IMR-90 (cell line): Measurements from ENCODE around the gene BCAP31. TPM values are rescaled to one million over a fixed set of nuclear protein-coding genes. Genes with fewer than 3 reads are reported as not detected.

Experiments
- ATAC-seq: fragments of 200-7000 bp; cut with Tn5 transposase; 2 replicates; pipeline ENCODE4 v1.9.1; 2020; ENCODE audit warnings: low read depth, mild to moderate bottlenecking, moderate library complexity
- BruUV-seq: library from RNA; stranded (reverse); fragments of 400-500 nt; replicated peaks from 2 replicates; lab custom pipeline; 2021; lab: Mats Ljungman, UMichigan
- CTCF ChIA-PET: fragments of 300-600 bp; formaldehyde crosslinking; extraction: SDS; loops from one replicate; lab custom pipeline; 2021; ENCODE audit warnings: antibody characterized with exemption; lab: Yijun Ruan, JAX
- POLR2A ChIA-PET: fragments of 300-600 bp; sonication (Branson Sonifier 250); formaldehyde crosslinking; loops from one replicate; lab custom pipeline; 2022; ENCODE audit warnings: antibody characterized with exemption; ENCODE audit not compliant: unreplicated experiment; lab: Charles Lee
- DNase-seq: peaks from one replicate; pipeline ENCODE4 v3.0.0; 2013
- H2AFZ ChIP-seq: replicated peaks from 2 replicates; pipeline ENCODE3; 2013; ENCODE audit warnings: low read length, mild to moderate bottlenecking; ENCODE audit not compliant: poor library complexity
- H2AK5ac ChIP-seq: 2 replicates; pipeline ENCODE4 v1.6.1; 2013; ENCODE audit warnings: low read depth, low read length, inconsistent platforms
- H2AK9ac ChIP-seq: replicated peaks from 2 replicates; pipeline ENCODE3; 2013; ENCODE audit warnings: mild to moderate bottlenecking, low read depth, low read length, moderate library complexity; ENCODE audit not compliant: poor library complexity
- H2BK120ac ChIP-seq: 2 replicates; pipeline ENCODE4 v1.6.1; 2013; ENCODE audit warnings: low read depth, low read length, inconsistent platforms
- H2BK15ac ChIP-seq: 3 replicates; pipeline ENCODE4 v1.6.1; 2013; ENCODE audit warnings: low read depth, low read length, inconsistent platforms
- H2BK20ac ChIP-seq: 2 replicates; pipeline ENCODE4 v1.6.1; 2013; ENCODE audit warnings: low read depth, mild to moderate bottlenecking, inconsistent platforms, low read length, moderate library complexity
- H2BK5ac ChIP-seq: 2 replicates; pipeline ENCODE4 v1.6.1; 2013; ENCODE audit warnings: mild to moderate bottlenecking, low read depth, low read length, inconsistent platforms; ENCODE audit not compliant: poor library complexity, severe bottlenecking
- H3K14ac ChIP-seq: replicated peaks from 2 replicates; pipeline ENCODE4 v1.6.1; 2013; ENCODE audit warnings: low read depth, low read length, inconsistent platforms
- H3K18ac ChIP-seq: 2 replicates; pipeline ENCODE4 v1.6.1; 2013; ENCODE audit warnings: low read depth, low read length, control low read depth
- H3K23ac ChIP-seq: 2 replicates; pipeline ENCODE4 v1.6.1; 2013; ENCODE audit warnings: low read depth, low read length, inconsistent platforms
- H3K27ac ChIP-seq: 2 replicates; pipeline ENCODE4 v1.5.1; 2013; ENCODE audit warnings: mild to moderate bottlenecking, control low read depth, low read length; ENCODE audit not compliant: insufficient read depth
- H3K27me3 ChIP-seq: 2 replicates; pipeline ENCODE4 v1.6.1; 2013; ENCODE audit warnings: low read length; ENCODE audit not compliant: control insufficient read depth, insufficient read depth
- H3K36me3 ChIP-seq: 2 replicates; pipeline ENCODE4 v1.6.1; 2013; ENCODE audit warnings: low read length, mixed read lengths; ENCODE audit not compliant: control insufficient read depth, insufficient read depth
- H3K4ac ChIP-seq: 2 replicates; pipeline ENCODE4 v1.6.1; 2013; ENCODE audit warnings: low read depth, low read length, inconsistent platforms
- H3K4me1 ChIP-seq: 2 replicates; pipeline ENCODE4 v1.6.1; 2013; ENCODE audit warnings: low read length, mixed read lengths; ENCODE audit not compliant: control insufficient read depth, insufficient read depth
- H3K4me2 ChIP-seq: 2 replicates; pipeline ENCODE4 v1.6.1; 2013; ENCODE audit warnings: low read depth, mild to moderate bottlenecking, control low read depth, low read length, moderate library complexity
- H3K4me3 ChIP-seq: 2 replicates; pipeline ENCODE4 v1.5.1; 2013; ENCODE audit warnings: low read depth, mild to moderate bottlenecking, control low read depth, low read length, moderate library complexity; ENCODE audit not compliant: insufficient read depth
- H3K56ac ChIP-seq: 2 replicates; pipeline ENCODE4 v1.6.1; 2013; ENCODE audit warnings: low read length, inconsistent platforms; ENCODE audit not compliant: insufficient read depth; ENCODE audit errors: extremely low read depth
- H3K79me1 ChIP-seq, 2 experiments: 2 replicates each; pipeline ENCODE4 v1.6.1; 2013; ENCODE audit warnings: low read length in 2 of 2, inconsistent platforms in 1 of 2, low read depth in 1 of 2
- H3K9ac ChIP-seq: 2 replicates; pipeline ENCODE4 v1.6.1; 2013; ENCODE audit warnings: low read depth, low read length, control low read depth
- H3K9me1 ChIP-seq: 2 replicates; pipeline ENCODE4 v1.6.1; 2013; ENCODE audit warnings: low read length, inconsistent platforms; ENCODE audit not compliant: insufficient read depth
- H3K9me3 ChIP-seq: 2 replicates; pipeline ENCODE4 v1.6.1; 2013; ENCODE audit warnings: low read length; ENCODE audit not compliant: control insufficient read depth, insufficient read depth
- H4K20me1 ChIP-seq: 2 replicates; pipeline ENCODE4 v1.6.1; 2013; ENCODE audit warnings: low read length, inconsistent platforms; ENCODE audit not compliant: insufficient read depth
- H4K5ac ChIP-seq: 2 replicates; pipeline ENCODE4 v1.6.1; 2013; ENCODE audit warnings: mild to moderate bottlenecking, low read depth, low read length, control low read depth
- H4K8ac ChIP-seq, 2 experiments: 2 replicates each; pipeline ENCODE4 v1.6.1; 2013; ENCODE audit warnings: low read depth in 2 of 2, low read length in 2 of 2, control low read depth in 1 of 2, inconsistent platforms in 1 of 2
- H4K91ac ChIP-seq: 2 replicates; pipeline ENCODE4 v1.6.1; 2013; ENCODE audit warnings: low read depth, low read length, inconsistent platforms; ENCODE audit not compliant: insufficient read depth
- BHLHE40 ChIP-seq: fragments of 150-350 bp; IDR thresholded peaks from 2 replicates; pipeline ENCODE4 v1.6.1; 2016; ENCODE audit warnings: mild to moderate bottlenecking, low read depth, low read length
- CEBPB ChIP-seq: IDR thresholded peaks from 2 replicates; pipeline ENCODE4 v1.6.1; 2012; ENCODE audit warnings: low read depth, low read length, improper control_type of control experiment
- CHD1 ChIP-seq: IDR thresholded peaks from 2 replicates; pipeline ENCODE4 v1.6.1; 2012; ENCODE audit warnings: low read depth, low read length, improper control_type of control experiment
- MAFK ChIP-seq: IDR thresholded peaks from 2 replicates; pipeline ENCODE4 v1.6.1; 2012; ENCODE audit warnings: low read depth, low read length, improper control_type of control experiment
- MAZ ChIP-seq: IDR thresholded peaks from 2 replicates; pipeline ENCODE4 v1.6.1; 2012; ENCODE audit warnings: low read depth, mild to moderate bottlenecking, low read length, improper control_type of control experiment, moderate library complexity, borderline replicate concordance
- MXI1 ChIP-seq: IDR thresholded peaks from 2 replicates; pipeline ENCODE4 v1.6.1; 2012; ENCODE audit warnings: low read depth, mild to moderate bottlenecking, low read length, moderate library complexity, borderline replicate concordance
- RFX5 ChIP-seq: IDR thresholded peaks from 2 replicates; pipeline ENCODE4 v1.8.0; 2012; ENCODE audit warnings: low read depth, mild to moderate bottlenecking, low read length, moderate library complexity
- SMC3 ChIP-seq: fragments of 150-350 bp; IDR thresholded peaks from 2 replicates; pipeline ENCODE4 v1.6.1; 2016; ENCODE audit warnings: low read depth, mild to moderate bottlenecking, antibody characterized with exemption, low read length, moderate library complexity
- WGBS, 2 experiments: methylation state at CpG; one replicate each; pipeline versions ENCODE4 v1.1.5 to v1.1.7; 2013; ENCODE audit warnings: missing lambda C conversion rate in 2 of 2; ENCODE audit not compliant: insufficient read length in 1 of 2; ENCODE audit errors: extremely low coverage in 2 of 2; 5-methylcytosine and 5-hydroxymethylcytosine counted together
- dilution Hi-C: fragments of 300-500 bp; cut with HindIII; formaldehyde crosslinking; loops from one replicate; pipeline ENCODE4 v1.14.3; 2018; ENCODE audit warnings: low sequenced_read_pairs; ENCODE audit not compliant: unreplicated experiment
- in situ Hi-C: fragments of 300-500 bp; cut with MboI; formaldehyde crosslinking; loops from 3 replicates; pipeline ENCODE4 v1.14.3; 2019; ENCODE audit warnings: low sequenced_read_pairs, inconsistent platforms, mixed read lengths
- intact Hi-C: fragments of 100-400 bp; cut with micrococcal nuclease; formaldehyde crosslinking; loops from 2 replicates; pipeline ENCODE4 v1.10.0; 2022
- polyA plus RNA-seq, 3 experiments: library from polyadenylated mRNA; depleted of rRNA; stranded (reverse); fragments of >200 nt; gene quantifications; 2 replicates each; pipeline ENCODE4 v1.2.3, GENCODE V29; 2012; ENCODE audit warnings: low replicate concordance in 1 of 3
- total RNA-seq: library from RNA; depleted of rRNA; stranded (reverse); fragments of >200 nt; gene quantifications from 2 replicates; pipeline ENCODE4 v1.2.3, GENCODE V29; 2012
- TF ChIP-seq, protein P1 (sequence below): fragments of 150-350 bp; IDR thresholded peaks from 2 replicates; pipeline ENCODE4 v1.6.1; 2016; ENCODE audit warnings: low read depth, mild to moderate bottlenecking, low read length, moderate library complexity, borderline replicate concordance
- TF ChIP-seq, protein P2 (sequence below): conservative IDR thresholded peaks from 2 replicates; pipeline ENCODE4 v1.5.1; 2012; ENCODE audit warnings: mild to moderate bottlenecking, low read depth, low read length, improper control_type of control experiment
- TF ChIP-seq, protein P3 (sequence below): fragments of 150-350 bp; IDR thresholded peaks from 2 replicates; pipeline ENCODE4 v1.6.1; 2017; ENCODE audit warnings: mild to moderate bottlenecking, antibody characterized with exemption, low read length, low read depth

The BCAP31 gene
- total and polyA plus RNA-seq, 2 of the 4 experiments (the other 2 are of a cell fraction) = 125 to 244 TPM

DNA sequence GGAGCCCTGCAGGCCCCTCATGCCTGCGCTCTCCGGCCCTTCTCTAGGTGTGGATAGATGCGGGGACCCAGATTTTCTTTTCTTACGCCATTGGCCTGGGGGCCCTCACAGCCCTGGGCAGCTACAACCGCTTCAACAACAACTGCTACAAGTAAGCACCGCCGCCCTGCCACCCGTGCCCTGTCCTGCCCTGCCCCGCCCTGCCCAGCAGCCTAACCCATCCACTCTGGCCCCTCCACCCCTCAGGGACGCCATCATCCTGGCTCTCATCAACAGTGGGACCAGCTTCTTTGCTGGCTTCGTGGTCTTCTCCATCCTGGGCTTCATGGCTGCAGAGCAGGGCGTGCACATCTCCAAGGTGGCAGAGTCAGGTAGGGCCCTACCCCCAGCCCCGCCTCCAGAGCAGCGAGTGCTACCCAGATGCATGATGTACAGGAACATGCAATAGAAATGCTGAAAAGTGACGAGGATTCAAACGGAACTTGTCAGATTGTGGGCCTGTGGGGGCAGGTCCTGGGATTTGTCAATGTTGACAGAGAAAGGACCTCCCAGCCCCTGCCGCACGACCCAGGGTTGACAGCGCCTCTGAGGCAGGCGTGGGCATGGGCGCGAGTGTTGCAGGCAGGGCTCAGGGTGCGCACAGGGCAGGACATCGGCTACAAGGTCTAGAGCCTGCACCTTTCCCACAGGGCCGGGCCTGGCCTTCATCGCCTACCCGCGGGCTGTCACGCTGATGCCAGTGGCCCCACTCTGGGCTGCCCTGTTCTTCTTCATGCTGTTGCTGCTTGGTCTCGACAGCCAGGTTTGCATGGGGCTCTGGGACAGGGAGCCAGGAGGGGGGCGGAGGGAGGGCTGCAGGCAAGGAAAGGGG is 30.7 kb downstream of the BCAP31 start:
- Histone ChIP-seq H2BK120ac (no peak overlapping the region), H3K9me3 (no peaks in the 10 kb centered on the region), H3K27me3 (no peaks in the 10 kb centered on the region), H3K9ac (no peak overlapping the region), H3K23ac (no peak overlapping the region), H4K5ac (no peak overlapping the region), H2AK5ac (no peak overlapping the region), H2BK15ac (no peak overlapping the region), H3K4me1 (peaks cover 9% of the 10 kb centered on the region), H3K9me1 (peaks cover 5% of the 10 kb centered on the region; the same call in 1 of the 2 replicates), H3K27ac (no peak overlapping the region), H3K14ac (no peak overlapping the region), H3K4ac (no peak overlapping the region), H3K79me1 (0 out of 4 replicates have a peak, but pooled peaks cover 0 to 6% of the 10 kb centered on the region in 2 experiments), H4K20me1 (peaks cover 12% of the 10 kb centered on the region), H2BK20ac (no peak overlapping the region), H2AK9ac (no peak overlapping the region), H2BK5ac (no peak overlapping the region), H4K8ac (no peak overlapping the region), H4K91ac (no peak overlapping the region), H3K4me2 (no peak overlapping the region), H2AFZ (no peak overlapping the region), H3K4me3 (no peak overlapping the region), H3K18ac (no peak overlapping the region), H3K36me3 (peaks cover 7% of the 10 kb centered on the region), H3K56ac (no peak overlapping the region)
- in situ Hi-C loops = no loop called here
- ATAC-seq (no peak), DNase-seq (no peak)
- WGBS, 2 experiments = 90% methylated on average over 10 of the region's 31 CpGs; no CpG with 5 or more reads in 1 of the 2 experiments
- ChIA-PET CTCF (no interaction called here), POLR2A (no interaction called here)
- BruUV-seq = no TSS peak
- TF ChIP-seq RFX5 = no peak
- no peak for TF ChIP-seq MXI1
- no peak for TF ChIP-seq MAZ
- TF ChIP-seq SMC3 = no peak
- TF ChIP-seq CHD1 = no peak
- TF ChIP-seq, protein P1, sequence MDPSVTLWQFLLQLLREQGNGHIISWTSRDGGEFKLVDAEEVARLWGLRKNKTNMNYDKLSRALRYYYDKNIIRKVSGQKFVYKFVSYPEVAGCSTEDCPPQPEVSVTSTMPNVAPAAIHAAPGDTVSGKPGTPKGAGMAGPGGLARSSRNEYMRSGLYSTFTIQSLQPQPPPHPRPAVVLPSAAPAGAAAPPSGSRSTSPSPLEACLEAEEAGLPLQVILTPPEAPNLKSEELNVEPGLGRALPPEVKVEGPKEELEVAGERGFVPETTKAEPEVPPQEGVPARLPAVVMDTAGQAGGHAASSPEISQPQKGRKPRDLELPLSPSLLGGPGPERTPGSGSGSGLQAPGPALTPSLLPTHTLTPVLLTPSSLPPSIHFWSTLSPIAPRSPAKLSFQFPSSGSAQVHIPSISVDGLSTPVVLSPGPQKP = no peak
- no peak for TF ChIP-seq MAFK
- no peak for TF ChIP-seq CEBPB
- TF ChIP-seq, protein P2, sequence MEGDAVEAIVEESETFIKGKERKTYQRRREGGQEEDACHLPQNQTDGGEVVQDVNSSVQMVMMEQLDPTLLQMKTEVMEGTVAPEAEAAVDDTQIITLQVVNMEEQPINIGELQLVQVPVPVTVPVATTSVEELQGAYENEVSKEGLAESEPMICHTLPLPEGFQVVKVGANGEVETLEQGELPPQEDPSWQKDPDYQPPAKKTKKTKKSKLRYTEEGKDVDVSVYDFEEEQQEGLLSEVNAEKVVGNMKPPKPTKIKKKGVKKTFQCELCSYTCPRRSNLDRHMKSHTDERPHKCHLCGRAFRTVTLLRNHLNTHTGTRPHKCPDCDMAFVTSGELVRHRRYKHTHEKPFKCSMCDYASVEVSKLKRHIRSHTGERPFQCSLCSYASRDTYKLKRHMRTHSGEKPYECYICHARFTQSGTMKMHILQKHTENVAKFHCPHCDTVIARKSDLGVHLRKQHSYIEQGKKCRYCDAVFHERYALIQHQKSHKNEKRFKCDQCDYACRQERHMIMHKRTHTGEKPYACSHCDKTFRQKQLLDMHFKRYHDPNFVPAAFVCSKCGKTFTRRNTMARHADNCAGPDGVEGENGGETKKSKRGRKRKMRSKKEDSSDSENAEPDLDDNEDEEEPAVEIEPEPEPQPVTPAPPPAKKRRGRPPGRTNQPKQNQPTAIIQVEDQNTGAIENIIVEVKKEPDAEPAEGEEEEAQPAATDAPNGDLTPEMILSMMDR = no peak
- TF ChIP-seq BHLHE40 = no peak
- TF ChIP-seq, protein P3, sequence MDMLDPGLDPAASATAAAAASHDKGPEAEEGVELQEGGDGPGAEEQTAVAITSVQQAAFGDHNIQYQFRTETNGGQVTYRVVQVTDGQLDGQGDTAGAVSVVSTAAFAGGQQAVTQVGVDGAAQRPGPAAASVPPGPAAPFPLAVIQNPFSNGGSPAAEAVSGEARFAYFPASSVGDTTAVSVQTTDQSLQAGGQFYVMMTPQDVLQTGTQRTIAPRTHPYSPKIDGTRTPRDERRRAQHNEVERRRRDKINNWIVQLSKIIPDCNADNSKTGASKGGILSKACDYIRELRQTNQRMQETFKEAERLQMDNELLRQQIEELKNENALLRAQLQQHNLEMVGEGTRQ = no peak
- intact Hi-C loops = no loop called here
- dilution Hi-C loops = no loop called here
